Esophagus muscularis mucosa (tissue), 2 donors: ENCODE measurements around the gene SPEF2.

Experiments used
- POLR2A ChIP-seq: fragments of 450-650 bp; IDR thresholded peaks from one replicate; pipeline ENCODE4 v1.6.1; 2017; ENCODE audit warnings: antibody characterized with exemption, moderate library complexity, mild to moderate bottlenecking, low read depth
- POLR2AphosphoS5 ChIP-seq, 2 donors: sonication (generic); formaldehyde crosslinking; IDR thresholded peaks; one replicate each; pipeline ENCODE4 v1.6.1; 2017; ENCODE audit warnings: antibody characterized with exemption in 2 of 2

GRCh38 chr5:35754481-35754880 lies 136.8 kb downstream of the SPEF2 start:
- TF ChIP-seq POLR2AphosphoS5 (IDR thresholded peaks at IDR 0.05) (no peak), POLR2A (no peak)
